GM10266 (cell line): Measurements from ENCODE around the gene SLC25A38.
"Not testable (repeated sequence)": the region's sequence is repeated elsewhere in the genome, so short reads cannot be mapped to it uniquely, and the experiment has no call there.

Experiments
- DNase-seq: peaks from one replicate; pipeline ENCODE4 v3.0.0; 2012; ENCODE audit errors: extremely low spot score
- CTCF ChIP-seq: IDR thresholded peaks from 2 replicates; pipeline ENCODE4 v1.5.1; 2012; ENCODE audit warnings: mild to moderate bottlenecking, low read depth; ENCODE audit not compliant: control insufficient read depth, insufficient read depth; ENCODE audit errors: missing control alignments

Gene SLC25A38

DNA sequence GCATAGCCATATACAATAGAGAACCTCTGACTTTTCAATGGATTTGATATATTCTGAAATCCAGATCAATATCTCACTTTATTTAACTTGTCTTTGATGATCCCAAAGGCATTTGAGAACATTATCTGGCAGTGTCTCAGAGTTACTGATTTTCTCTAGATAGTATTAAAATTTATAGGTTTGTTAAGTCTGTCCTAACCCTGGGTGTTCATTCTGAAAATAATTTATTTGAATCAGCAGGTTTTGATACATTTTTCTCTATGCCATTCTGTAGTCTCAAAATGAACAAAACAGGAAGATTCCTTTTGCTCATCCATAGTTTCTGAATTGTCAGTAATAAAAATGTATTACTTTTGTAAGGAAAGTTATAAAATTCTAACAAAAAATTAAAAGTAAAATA, 39.4 kb upstream of the SLC25A38 start:
- DNase-seq: no peak
- no peak for TF ChIP-seq CTCF

GRCh38 chr3:39344746-39345344, 38.3 kb upstream of the SLC25A38 start:
- TF ChIP-seq CTCF: no peak

DNA sequence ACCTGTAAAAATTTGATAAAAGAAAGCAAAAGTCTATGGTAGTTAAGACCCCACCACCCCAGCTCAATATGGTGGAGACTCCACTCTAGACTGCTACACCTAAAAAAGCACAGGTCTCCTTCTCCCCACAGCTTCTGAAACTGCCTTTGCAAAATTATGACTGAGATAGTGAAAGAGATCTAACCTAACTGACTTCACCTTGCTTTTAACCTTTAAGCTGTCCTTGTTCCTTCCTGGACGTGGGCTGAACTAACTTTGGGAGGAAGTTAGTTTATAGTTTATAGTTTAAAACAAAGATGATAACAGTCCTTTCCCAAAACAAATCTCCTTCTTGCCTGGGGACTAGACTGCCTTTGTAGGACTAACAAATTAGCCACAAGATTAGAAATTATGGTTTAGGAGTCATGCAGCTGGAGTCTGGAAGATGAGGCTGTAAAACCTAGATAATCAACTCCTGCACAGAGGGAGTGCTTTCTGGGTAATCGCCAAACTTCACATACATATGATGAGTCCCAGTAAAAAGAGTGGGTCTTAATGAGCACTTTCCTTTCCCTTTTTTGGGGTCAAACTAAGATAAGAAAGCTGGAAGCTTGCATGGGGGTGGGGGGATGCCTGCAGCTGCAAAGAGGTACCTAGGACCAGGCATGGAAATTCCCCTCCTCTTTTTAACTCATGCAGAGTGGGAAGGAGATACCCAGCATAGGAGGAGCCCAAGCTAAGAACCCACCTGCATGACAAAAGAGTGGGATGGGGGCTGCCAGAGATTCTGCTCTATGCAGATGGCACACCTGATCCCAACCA, 36.2 kb upstream of the SLC25A38 start:
- DNase-seq: peak; percentile 14
- TF ChIP-seq CTCF: no peak

More at GRCh38 chr3:39344746-39345344, 38.3 kb upstream of the SLC25A38 start:
- no peak for DNase-seq

GRCh38 chr3:39347586-39347876, 35.6 kb upstream of the SLC25A38 start:
- no peak for DNase-seq
- no peak for TF ChIP-seq CTCF

DNA sequence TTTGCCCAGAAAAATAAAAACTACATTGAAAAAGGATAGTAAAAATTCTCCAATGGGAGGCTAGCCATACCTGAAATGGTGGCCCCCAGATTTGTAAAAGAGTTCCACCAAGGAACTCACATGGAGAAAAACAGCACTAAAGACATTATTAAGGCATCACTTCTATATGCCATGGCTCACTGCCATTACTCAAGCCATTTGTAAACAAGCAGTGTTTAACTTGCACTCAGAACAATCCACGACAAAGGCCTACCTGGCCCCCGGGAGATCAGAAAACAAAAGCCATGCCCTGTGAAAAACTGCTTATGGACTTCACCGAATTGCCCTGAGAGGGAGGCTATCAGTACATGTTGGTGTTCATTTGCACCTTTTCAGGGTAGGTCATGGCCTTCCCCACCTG, 34.1 kb upstream of the SLC25A38 start:
- DNase-seq: no peak
- no peak for TF ChIP-seq CTCF

DNA sequence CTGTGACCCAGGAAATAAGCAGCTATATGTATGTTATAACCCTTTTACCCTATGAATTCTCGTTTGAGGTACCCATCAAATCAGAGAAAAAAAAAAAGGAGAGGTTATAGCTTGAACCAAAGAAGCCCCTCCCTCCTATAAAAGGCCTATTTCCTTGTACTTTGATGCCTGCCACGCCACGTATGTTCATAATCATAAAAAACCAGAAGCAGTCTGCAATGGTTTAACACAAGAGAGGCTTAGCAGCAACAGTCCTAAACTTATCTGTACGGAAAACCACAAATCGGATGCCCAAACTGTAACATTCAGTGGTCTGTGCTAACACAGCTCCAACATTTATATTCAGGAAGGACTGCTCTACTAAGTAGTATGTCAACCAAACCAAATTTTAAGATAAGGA, 32.5 kb upstream of the SLC25A38 start:
- no peak for TF ChIP-seq CTCF
- no peak for DNase-seq

DNA sequence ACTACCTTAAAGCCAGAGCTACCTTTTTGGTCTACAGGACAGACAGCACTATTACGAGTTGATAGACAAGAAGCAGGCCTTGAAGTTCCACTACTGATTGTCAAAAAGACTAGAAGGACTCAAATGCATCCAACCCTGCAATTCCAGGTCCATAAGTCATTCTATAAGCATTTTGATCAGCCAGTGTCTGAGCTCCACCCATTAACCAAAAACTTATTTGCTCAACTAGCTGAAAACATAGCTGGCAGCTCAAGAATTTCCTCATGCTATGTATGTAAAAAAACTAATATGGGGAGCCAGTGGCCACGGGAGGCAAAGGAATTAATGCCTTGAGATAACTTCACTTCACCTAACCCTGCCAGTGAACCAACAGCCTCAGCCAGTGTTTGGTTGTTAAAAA, 32.0 kb upstream of the SLC25A38 start:
- DNase-seq: not testable (repeated sequence)

DNA sequence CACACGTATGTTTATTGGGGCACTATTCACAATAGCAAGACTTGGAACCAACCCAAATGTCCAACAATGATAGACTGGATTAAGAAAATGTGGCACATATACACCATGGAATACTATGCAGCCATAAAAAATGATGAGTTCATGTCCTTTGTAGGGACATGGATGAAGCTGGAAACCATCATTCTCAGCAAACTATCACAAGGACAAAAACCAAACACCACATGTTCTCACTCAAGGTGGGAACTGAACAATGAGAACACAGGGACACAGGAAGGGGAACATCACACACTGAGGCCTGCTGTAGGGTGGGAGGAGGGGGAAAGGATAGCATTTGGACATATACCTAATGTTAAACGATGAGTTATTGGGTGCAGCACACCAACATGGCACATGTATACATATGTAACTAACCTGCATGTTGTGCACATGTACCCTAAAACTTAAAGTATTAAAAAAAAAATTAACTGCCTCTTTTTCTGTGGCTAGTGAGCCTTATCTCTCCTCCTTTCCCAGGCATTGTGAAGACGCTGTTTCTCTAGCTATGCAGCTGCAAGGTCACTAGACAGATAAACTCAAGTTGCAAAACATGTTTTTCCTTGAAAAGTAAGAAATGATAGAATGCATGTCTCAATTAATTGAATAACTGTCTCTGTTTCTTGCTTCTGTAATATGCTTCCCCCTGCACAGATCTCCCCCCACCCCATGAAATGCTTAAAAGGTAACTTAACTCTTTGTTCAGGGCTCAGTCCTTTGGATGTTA, 29.8 kb upstream of the SLC25A38 start:
- DNase-seq: not testable (repeated sequence)
